ENCODE measurements around the gene AP4B1.

Gene AP4B1

GRCh38 chr1:113913887-113914664, 9.5 kb upstream of the AP4B1 start:
- H3K79me2 ChIP-seq (ENCODE audit: insufficient read depth, low read length): no peaks in the 10 kb centered on the region; the same call in 1 of the 2 replicates

GRCh38 chr1:113913312-113913668, 8.7 kb upstream of the AP4B1 start:
- Histone ChIP-seq H3K9ac (ENCODE audit: low read length) (no peak overlapping the region), H3K9me2 (replicated peaks; ENCODE audit: insufficient read depth, low read length) (no peaks in the 10 kb centered on the region), H3K79me2 (ENCODE audit: insufficient read depth, low read length) (no peaks in the 10 kb centered on the region; the same call in 1 of the 2 replicates), H3K27me3 (ENCODE audit: low read length) (no peaks in the 10 kb centered on the region), H3K9me3 (ENCODE audit: insufficient read depth, low read length) (no peaks in the 10 kb centered on the region), H3F3A (ENCODE audit: insufficient read depth) (no peaks in the 10 kb centered on the region), H3K4me3 (ENCODE audit: insufficient read depth, low read length, poor library complexity, severe bottlenecking) (no peak overlapping the region), H3K4me2 (ENCODE audit: low read depth, low read length, poor library complexity, severe bottlenecking) (no peak overlapping the region), H2AFZ (ENCODE audit: low read depth, low read length, severe bottlenecking) (no peak overlapping the region), H3K27ac (ENCODE audit: low read depth, low read length) (no peak overlapping the region), H3K36me3 (ENCODE audit: low read length) (peaks cover 23% of the 10 kb centered on the region; the same call in 1 of the 2 replicates), H4K20me1 (ENCODE audit: low read depth, low read length) (no peaks in the 10 kb centered on the region)
- TF ChIP-seq CTCF (IDR thresholded peaks at IDR 0.05; ENCODE audit: insufficient read depth, low read length, poor library complexity, severe bottlenecking) (no peak), EZH2phosphoT487 (conservative IDR thresholded peaks at IDR 0.05; ENCODE audit: low read length) (no peak)

More at GRCh38 chr1:113913887-113914664, 9.5 kb upstream of the AP4B1 start:
- H3K9me3 ChIP-seq (ENCODE audit: insufficient read depth, low read length): no peaks in the 10 kb centered on the region
- no peaks in the 10 kb centered on the region for H3K9me2 ChIP-seq (replicated peaks; ENCODE audit: insufficient read depth, low read length)
- H3K27me3 ChIP-seq (ENCODE audit: low read length): no peaks in the 10 kb centered on the region
- TF ChIP-seq EZH2phosphoT487 (conservative IDR thresholded peaks at IDR 0.05; ENCODE audit: low read length): no peak
- no peak for TF ChIP-seq CTCF (IDR thresholded peaks at IDR 0.05; ENCODE audit: insufficient read depth, low read length, poor library complexity, severe bottlenecking)
- no peak overlapping the region for H3K4me2 ChIP-seq (ENCODE audit: low read depth, low read length, poor library complexity, severe bottlenecking)
- no peak overlapping the region for H3K9ac ChIP-seq (ENCODE audit: low read length)
- H3K36me3 ChIP-seq (ENCODE audit: low read length): peaks cover 19% of the 10 kb centered on the region; the same call in 1 of the 2 replicates
- H3K4me3 ChIP-seq (ENCODE audit: insufficient read depth, low read length, poor library complexity, severe bottlenecking): no peak overlapping the region
- no peak overlapping the region for H2AFZ ChIP-seq (ENCODE audit: low read depth, low read length, severe bottlenecking)
- H3K27ac ChIP-seq (ENCODE audit: low read depth, low read length): no peak overlapping the region
- H4K20me1 ChIP-seq (ENCODE audit: low read depth, low read length): no peaks in the 10 kb centered on the region
- H3F3A ChIP-seq (ENCODE audit: insufficient read depth): no peaks in the 10 kb centered on the region

- Histone ChIP-seq H3K36me3 (ENCODE audit: low read length) (peaks cover 23% of the 10 kb centered on the region; the same call in 1 of the 2 replicates), H3K9me2 (replicated peaks; ENCODE audit: insufficient read depth, low read length) (no peaks in the 10 kb centered on the region), H3K4me2 (ENCODE audit: low read depth, low read length, poor library complexity, severe bottlenecking) (no peak overlapping the region)
Measured at GRCh38 chr1:113912594-113913311, 8.2 kb upstream of the AP4B1 start.

More at GRCh38 chr1:113912594-113913311, 8.2 kb upstream of the AP4B1 start:
- Histone ChIP-seq H3K9ac (ENCODE audit: low read length) (no peak overlapping the region), H3F3A (ENCODE audit: insufficient read depth) (no peaks in the 10 kb centered on the region), H3K9me3 (ENCODE audit: insufficient read depth, low read length) (no peaks in the 10 kb centered on the region), H3K27ac (ENCODE audit: low read depth, low read length) (no peak overlapping the region), H2AFZ (ENCODE audit: low read depth, low read length, severe bottlenecking) (no peak overlapping the region), H3K79me2 (ENCODE audit: insufficient read depth, low read length) (no peaks in the 10 kb centered on the region; the same call in 1 of the 2 replicates), H3K27me3 (ENCODE audit: low read length) (no peaks in the 10 kb centered on the region), H4K20me1 (ENCODE audit: low read depth, low read length) (no peaks in the 10 kb centered on the region), H3K4me3 (ENCODE audit: insufficient read depth, low read length, poor library complexity, severe bottlenecking) (no peak overlapping the region)
- no peak for TF ChIP-seq EZH2phosphoT487 (conservative IDR thresholded peaks at IDR 0.05; ENCODE audit: low read length)
- TF ChIP-seq CTCF (IDR thresholded peaks at IDR 0.05; ENCODE audit: insufficient read depth, low read length, poor library complexity, severe bottlenecking): no peak
